Cardiac fibroblast (primary cell): ENCODE measurements around the gene RBBP6.
A peak's percentile ranks its signal among the peaks of the same experiment; 100 is the strongest.

ENCODE experiments used
- DNase-seq, 2 donors: peaks; one replicate each; pipeline versions ENCODE4 v3.0.0 to v3.0.0-alpha.2; 2010; ENCODE audit warnings: low read depth in 2 of 2
- H3K4me3 ChIP-seq, 2 donors: replicated peaks in 1 of 2; 1 replicate in 1 of 2; 2 replicates in 1 of 2; pipeline ENCODE4 v1.5.1; 2011; ENCODE audit warnings: low read depth in 2 of 2, low read length in 2 of 2, mild to moderate bottlenecking in 2 of 2, moderate library complexity in 1 of 2
- TF ChIP-seq, protein P1 (sequence below): IDR thresholded peaks from one replicate; pipeline ENCODE4 v1.5.1; 2011; ENCODE audit warnings: low read depth, mild to moderate bottlenecking, low read length, inconsistent platforms

RBBP6 gene

DNA sequence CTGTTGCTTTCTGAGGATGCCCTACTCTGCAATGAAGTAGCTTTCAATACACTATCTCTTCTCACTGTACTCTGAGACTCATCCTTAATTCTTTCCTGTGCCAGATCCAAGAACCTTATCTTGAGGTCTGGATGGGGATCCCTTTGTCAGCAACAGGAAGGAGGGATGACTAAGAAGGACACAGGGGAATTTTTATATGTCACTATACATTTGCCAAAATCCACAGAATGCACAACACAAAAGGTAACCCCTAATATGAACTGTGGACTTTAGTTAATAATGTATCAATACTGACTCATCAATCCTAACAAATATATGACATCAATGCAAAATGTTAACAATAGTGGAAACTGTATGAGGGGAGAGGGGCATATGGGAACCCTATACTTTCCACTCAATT, 4.7 kb upstream of the RBBP6 start:
- TF ChIP-seq, protein P1, sequence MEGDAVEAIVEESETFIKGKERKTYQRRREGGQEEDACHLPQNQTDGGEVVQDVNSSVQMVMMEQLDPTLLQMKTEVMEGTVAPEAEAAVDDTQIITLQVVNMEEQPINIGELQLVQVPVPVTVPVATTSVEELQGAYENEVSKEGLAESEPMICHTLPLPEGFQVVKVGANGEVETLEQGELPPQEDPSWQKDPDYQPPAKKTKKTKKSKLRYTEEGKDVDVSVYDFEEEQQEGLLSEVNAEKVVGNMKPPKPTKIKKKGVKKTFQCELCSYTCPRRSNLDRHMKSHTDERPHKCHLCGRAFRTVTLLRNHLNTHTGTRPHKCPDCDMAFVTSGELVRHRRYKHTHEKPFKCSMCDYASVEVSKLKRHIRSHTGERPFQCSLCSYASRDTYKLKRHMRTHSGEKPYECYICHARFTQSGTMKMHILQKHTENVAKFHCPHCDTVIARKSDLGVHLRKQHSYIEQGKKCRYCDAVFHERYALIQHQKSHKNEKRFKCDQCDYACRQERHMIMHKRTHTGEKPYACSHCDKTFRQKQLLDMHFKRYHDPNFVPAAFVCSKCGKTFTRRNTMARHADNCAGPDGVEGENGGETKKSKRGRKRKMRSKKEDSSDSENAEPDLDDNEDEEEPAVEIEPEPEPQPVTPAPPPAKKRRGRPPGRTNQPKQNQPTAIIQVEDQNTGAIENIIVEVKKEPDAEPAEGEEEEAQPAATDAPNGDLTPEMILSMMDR, result no peak
- H3K4me3 ChIP-seq, result no peak overlapping the region
- peak in 1 of 2 donors; percentile 33 for DNase-seq

DNA sequence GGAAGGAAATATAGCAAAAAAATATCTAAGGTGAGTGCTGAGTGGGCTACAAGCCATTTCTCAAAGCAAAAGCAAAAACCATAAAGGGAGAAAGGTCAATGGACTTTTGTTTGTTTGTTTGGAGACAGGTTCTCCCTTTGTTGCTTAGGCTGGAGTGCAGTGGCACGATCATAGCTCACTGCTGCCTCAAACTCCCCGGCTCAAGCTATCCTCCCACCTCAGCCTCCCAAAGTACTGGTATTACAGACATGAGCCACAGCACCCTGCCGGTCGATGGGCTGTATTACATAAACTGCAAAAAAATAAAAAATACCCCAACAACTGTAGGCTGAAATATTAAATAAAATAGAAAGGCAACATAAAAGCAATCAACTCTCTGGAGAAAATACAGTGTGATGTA, 3.5 kb upstream of the RBBP6 start:
- TF ChIP-seq, protein P1, result no peak
- no peak overlapping the region for H3K4me3 ChIP-seq
- DNase-seq, result no peak

DNA sequence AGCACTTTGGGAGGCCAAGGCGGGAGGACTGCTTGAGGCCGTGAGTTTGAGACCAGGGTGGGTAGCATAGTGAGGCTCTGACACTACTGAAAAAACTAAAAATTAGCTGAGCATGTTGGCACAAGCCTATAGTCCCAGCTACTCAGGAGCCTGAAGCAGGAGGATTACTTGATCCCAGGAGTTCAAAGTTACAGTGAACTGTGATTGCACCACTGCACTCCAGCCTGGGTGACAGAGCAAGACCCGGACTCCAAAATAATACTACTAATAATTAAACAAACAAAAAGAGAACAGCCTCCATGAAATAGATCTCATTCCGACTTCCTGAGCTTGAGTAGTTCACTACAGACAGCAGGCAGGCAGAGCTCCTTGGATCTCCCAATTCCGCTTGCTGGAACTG, 2.7 kb upstream of the RBBP6 start:
- no peak for DNase-seq
- no peak overlapping the region for H3K4me3 ChIP-seq
- TF ChIP-seq, protein P1, result no peak

DNA sequence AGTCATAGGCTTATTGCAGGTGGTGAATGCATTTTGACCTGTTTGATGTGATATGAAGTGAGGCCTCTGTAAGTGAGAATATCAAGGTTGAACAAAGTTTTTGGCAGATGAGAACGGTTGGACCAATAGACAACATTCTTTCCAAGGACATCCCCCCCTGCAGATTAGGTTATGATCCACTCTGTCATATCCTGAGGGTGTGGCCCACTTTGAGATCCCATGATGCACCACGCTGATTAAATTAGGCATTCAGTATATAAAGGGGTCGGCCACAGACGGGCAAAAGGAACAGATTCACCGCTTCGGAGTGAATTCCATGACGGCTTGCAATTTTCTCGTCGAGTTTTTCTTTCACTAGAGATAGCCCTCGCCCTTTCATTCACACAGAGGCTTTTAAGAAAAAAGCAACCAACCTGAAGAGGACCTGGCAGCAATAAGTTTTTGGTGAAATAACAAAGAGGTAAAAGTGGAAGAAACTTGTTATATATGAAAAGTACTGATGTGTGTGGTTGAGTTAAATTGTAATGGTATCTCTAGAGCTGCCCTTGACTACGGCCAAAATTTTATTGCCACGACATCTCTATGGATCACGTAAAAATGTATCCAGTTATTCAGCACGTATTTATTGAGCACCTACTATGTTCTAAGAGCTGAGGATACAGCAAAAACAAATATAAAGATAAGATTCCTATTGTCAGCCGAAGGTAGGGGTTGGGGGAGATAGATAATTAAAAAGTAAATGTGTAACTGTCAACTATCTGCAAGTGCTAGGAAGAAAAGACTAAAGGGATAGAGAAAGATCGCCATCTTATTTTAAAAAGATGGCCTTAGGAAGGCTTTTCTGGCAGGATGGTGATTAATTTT, 1.7 kb upstream of the RBBP6 start:
- TF ChIP-seq, protein P1, result no peak
- H3K4me3 ChIP-seq, result no peak overlapping the region
- peak in 1 of 2 donors; percentile 37 for DNase-seq

DNA sequence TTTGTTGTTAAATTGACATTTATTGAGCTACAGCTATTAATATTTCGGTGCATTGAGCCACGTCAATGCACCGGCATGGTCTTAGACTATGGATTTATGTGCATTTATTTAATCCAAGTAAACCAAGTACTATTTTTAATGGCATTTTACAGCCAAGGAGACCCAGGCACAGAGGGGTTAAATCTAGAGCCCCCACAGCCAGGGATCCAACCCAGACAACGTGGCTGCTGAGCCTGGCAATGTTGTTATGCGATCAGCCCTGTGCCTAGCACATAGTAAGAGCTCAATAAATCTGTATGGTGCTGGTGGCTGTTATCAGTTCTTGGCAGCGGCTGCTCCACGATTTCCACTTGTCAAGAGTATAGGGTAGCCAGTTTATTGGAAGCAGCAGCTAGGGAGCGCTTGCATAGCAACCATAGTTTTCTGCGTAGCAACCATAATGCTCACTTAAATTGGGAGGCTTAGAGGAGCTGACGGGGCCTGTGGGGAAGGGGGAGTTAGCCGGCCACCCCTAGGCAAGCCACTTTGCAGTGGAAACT, 541 bp upstream of the RBBP6 start:
- TF ChIP-seq, protein P1, result no peak
- DNase-seq, result no peak
- peak overlapping the region; percentile 67 to 84 for H3K4me3 ChIP-seq

DNA sequence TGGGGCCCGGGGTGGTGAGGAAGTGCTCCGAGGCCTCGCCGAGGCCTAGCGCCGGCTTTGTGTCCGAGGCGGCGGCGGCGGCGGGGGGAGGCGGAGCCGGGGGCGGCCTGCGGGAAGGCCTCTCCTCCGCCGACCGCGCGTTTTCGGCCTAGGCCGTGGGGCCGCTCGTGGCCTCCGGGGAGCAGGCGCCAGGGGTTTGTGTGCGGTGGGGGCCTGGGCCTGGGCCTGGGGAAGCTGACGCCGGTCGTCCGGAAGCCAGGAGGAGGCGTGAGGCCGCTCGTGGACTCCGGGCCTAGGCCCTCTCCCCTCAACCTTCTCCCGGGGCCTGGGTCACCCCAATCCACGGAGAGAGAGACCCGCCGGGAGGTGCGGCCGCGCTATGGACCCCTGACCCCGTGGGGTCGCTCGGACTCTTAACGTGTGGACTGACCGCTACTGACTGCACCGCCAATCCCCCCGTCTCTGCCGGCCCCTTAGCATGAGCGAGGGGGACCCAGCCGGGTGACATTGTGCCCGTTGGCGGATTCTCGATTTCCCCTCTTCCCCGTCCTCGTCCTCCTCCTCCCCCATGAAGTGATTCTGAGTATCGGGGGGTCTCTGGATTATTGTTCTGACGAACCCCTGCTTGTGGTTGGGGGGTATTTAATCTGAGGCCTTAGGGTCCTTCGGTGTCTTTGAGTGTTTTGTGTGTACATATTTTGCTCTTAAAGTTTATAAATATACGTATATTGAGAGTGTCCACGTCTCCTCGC, 660 bp downstream of the RBBP6 start:
- H3K4me3 ChIP-seq, result peak overlapping the region; percentile 84 to 85
- TF ChIP-seq, protein P1, result no peak
- DNase-seq, result peak in 1 of 2 donors; percentile 63
